ENCODE results near the gene ZSCAN21.
A peak's percentile ranks its signal among the peaks of the same experiment; 100 is the strongest.
"Not testable (repeated sequence)": the region's sequence is repeated elsewhere in the genome, so short reads cannot be mapped to it uniquely, and the experiment has no call there.

ZSCAN21 gene

DNA sequence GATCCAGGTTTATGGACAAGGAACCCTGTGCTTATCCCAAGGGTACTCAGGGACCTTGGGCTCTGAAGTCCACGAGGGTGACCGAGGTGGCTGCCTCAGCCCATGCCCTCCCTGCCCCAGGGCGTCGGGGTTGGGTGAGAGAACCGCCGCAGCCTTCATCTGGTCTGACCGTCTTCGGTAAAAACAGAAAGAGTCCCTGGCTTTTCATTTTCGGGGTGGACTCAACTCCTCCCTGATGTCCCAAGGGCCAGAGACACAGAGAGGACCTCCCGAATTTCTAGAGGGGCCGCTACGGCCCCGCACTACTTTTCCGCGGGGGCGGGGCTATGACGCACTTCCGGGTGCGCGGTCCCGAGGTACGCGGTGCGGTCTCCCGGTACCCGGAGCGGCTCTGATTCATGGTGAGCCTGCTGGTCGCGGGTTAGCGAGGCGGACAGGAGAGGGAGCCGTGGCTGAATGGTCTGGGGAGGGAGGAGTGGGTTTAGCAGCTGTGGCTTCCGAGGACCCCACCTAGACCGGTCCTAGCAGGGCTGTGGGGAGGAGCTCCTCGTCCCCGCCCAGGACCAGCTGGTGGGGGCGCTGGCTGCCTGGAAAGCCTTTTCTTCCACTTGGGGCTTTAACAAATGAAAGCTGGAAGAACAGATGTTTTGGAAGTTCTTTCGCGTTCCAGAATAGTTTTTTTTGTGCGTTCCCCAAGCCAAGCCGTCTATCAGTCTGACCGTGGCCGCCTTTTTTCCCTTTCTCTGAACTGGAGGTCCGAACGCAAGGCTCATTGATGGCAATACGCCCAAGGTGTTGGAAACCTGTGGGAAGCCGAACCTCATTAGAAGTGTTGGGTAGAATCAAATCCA lies at the start of gene ZSCAN21:
TSS of gene ZSCAN21 (plus strand) at position 334 of the 851 bp plus-strand sequence. CDS start 7,233 bp downstream, outside the sequence.
- peak; percentile 50 for DNase-seq

DNA sequence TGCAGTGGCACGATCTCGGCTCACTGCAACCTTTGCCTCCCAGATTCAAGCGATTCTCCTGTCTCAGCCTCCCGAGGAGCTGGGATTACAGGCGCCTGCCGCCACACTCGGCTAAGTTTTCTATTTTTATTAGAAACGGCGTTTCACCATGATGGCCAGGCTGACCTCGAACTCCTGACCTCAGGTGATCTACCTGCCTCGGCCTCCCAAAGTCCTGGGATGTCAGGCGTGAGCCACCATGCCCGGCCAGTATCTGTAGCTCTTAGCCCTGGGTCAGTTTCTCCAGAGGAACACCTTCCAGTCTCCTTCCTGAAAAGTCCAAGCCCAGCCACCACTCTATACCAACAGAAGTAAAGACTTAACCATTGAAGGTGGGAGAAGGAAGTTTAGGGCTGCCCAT lies 49.3 kb upstream of the ZSCAN21 start:
- DNase-seq: no peak

DNA sequence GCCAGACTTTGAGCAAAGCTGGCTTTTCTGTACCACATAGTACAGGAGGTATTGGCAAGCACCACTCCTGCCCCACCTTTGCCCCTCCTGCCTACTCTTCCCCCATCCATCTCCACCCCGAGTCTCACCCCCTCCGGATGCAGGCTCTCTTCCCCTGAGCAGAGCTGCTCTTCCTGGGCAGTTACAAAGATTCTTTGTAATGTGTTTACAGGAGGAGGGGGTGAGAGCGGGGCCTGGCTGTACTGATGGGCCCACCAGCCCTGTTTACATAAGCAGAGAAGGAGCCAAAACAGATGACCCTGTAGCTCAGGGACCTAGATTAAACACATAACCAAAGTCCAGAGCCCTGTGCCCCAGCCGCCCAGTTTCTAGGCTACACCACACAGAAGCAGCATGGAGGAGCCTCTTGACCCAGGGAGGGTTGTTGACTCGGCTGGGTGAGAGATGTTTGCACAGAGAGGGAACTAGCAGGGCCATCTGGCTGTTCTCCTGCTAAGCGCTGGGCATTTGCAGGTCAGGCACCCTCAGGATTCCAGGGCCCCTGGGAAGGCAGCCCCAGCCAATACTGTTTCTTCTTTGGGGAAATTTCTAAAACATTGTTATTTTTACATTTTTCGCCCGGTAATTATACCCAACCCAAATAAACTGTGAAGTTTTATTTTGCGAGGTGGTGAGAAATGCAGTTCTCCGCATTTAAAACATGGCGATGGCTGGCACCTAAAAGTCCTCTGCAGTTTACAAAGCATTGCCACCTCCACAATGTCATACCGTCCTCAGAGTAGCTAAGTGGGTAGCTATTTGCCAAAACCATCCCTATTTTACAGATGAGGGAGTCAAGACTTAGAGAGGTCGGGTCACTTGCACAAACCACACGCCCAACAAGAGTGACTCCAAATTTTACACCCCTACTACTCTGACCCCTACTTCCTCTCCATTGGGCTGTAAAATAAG lies 45.6 kb upstream of the ZSCAN21 start:
- no peak for DNase-seq

DNA sequence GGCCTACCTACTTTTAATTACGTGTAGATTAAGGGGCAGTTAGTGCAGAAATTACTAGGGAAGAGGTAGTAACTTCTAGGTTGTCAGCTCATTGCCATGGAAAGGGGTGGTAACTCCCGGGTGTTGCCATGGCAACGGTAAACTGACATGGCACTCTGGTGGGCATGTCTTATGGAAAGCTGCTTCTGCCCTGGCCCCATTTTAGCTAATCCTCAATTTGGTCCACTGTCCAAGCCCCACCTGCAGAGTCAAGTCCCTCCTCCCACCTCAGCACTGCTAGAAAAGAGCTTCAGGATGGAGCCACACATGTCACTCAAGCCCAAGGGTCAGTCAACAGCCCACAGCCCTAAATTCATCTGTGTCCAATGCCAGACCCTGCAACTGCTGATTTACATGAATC lies 41.7 kb upstream of the ZSCAN21 start:
- DNase-seq: no peak

DNA sequence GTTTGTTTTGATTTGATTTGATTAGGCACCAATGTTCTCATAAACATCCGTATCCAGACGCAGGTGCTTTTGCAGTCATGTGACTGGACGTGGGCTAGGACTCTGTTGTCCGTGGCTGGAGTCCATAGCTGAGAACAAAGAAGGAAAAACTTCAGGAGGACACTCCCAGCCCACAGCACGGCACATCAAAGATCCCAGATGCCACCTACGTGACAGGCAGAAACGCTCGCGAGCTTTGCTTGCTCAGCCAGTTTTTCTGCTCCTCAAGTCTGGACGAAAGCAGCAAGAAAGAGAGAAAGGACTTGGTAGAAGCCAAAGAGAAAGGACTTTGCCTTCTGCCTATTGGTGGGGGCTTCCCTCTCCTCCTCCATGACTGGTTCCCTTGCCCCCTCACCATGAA lies 41.0 kb upstream of the ZSCAN21 start:
- DNase-seq: no peak

DNA sequence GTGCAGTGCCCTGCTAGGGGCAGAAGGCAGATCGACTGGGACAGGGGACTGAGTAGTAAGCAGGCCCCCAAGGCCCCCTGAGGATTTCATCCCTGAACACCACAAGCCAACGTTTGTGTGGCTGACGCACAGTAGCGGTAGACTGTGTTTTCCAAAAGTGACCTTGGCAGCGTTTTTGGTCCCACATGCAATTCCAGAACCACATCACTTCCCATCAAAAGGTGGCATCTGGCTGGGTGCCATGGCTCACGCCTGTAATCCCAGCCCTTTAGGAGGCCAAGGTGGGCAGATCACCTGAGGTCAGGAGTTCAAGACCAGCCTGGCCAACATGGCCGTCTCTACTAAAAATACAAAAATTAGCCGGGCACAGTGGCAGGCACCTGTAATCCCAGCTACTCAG lies 39.6 kb upstream of the ZSCAN21 start:
- not testable (repeated sequence) for DNase-seq

DNA sequence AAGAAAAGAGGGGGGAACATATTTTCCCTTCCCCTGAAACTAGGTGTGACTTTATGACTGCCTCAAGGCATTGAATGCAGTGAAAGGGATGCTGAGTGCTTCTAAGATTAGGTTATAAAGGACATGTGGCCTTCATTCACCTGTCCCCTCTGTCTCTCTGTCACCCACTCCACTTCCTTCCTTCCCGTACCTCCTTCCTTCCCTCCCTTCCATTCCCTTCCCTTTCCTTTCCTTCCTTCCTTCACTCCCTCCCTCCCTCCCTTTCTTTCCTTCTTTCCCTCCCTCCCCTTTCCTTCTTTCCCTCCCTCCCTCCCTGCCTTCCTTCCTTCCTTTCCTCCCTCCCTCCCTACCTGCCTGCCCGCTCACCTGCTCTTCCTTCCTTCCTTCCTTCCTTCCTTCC lies 38.7 kb upstream of the ZSCAN21 start:
- DNase-seq: no peak

DNA sequence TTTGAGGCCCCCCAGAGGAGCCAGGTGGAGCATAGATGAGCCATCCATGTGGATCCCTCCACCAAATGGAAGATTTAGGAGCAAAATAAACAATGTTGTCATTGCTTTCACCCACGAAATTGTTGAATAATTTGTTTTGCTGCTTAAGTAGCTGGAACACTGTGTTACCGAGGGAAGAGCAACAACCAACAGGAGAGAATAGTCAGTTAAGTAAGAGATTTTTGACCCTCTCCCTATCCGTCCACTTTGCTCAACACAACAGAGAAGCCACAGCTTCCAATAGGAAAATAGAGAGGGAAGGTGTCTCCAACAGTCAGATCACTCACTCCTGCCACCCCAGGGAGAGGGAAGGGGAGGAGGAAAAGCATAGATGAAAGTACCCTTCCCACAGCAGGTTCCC lies 38.1 kb upstream of the ZSCAN21 start:
- no peak for DNase-seq

DNA sequence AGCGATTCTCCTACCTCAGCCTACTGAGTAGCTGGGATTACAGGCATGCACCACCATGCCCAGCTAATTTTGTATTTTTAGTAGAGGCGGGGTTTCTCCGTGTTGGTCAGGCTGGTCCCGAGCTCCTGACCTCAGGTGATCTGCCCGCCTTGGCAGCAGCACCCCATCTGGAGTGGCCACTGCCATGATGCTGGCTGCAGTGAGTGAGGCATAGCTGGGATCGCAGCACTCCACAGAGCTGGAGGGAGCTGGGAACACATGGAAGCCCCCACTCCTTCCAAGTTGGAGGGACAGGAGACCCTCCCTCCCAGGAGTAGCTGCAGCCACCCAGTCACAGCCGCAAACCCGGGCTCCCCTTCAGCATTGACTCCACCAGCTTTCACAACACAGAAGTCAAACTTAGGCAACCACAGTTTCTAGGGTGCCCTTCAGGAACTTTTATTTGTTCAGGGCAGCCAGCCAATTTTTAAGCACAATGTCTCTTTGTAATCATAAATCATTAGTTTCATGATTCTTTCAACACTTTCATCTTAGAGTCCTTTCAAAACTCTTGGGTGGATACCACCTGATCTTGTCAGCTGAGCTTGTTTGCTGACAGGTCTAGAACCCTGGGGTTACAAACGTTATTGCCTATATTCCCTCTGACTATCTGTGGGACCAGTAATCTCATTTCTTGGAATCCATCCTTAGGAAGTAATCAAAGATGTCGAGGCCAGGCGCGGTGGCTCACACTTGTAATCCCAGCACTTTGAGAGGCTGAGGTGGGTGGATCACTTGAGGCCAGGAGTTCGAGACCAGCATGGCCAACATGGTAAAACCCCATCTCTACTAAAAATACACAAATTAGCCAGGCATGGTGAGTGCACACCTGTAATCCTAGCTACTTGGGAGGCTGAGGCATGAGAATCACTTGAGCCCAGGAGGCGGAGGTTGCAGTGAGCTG lies 36.9 kb upstream of the ZSCAN21 start:
- DNase-seq: not testable (repeated sequence)

DNA sequence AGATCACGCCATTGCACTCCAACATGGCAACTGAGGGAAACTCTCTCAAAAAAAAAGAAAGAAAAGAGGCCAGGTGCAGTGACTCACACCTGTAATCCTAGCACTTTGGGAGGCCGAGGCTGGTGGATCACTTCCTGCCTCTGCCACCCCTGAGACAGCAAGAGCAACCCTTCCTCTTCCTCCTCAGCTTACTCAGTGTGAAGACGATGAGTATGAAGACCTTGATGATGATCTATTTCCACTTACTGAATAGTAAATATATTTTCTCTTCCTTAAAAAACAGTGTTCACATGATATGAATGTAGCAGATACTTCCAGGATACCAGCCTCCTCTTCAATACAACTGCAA lies 36.3 kb upstream of the ZSCAN21 start:
- DNase-seq: no peak

DNA sequence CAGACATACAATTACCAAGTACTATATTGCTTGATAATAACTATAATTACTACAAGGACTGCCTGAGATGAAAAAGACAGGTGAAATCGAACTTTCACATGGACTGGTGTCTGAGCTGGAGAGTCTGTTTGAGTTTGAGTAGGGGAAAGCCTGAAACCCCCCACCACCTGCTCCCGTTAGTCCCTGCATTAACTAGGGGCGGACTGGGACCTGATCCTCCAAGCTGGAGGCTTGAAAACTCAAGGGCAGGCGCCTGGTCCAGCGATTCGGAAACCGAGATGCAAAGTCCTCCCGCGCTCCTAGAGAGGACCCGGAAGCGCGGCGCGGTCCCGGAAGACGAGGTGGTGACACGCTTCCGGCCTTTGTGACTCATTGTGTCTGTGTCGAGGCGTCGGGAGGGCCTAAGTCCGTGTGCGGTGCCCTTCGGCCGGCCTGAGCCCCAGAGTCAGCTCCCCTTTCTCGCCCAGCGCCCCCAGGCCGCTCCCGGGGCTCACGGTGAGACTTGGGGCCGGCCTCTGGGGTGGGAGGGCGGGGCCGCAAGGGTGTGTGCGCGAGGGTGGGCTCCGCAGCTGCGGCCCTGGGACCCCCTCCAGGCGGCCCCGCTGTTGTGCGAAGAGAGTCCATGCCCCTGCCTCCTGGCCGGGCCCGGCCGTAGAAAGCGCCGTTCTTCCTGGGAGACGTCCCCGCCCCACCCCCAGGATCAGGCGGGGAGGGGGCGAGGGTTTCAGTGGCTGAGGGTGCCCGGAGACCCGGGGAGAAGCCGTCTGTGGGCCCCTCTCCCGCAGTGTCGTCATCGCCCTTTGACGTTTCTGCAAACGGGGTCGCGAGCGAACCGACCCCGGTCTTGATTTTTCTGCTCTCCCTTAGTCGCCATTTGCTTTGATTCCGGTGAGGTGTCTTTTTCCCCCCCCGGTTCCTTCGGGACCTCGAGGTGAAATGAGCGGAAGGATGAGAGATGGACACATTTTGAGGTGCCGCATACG lies 34.1 kb upstream of the ZSCAN21 start, which contains the start of gene ZKSCAN1:
TSS of gene ZKSCAN1 (plus strand) at position 365 of the 983 bp plus-strand sequence. CDS start 7,911 bp downstream, outside the sequence.
- peak; percentile 81 for DNase-seq

DNA sequence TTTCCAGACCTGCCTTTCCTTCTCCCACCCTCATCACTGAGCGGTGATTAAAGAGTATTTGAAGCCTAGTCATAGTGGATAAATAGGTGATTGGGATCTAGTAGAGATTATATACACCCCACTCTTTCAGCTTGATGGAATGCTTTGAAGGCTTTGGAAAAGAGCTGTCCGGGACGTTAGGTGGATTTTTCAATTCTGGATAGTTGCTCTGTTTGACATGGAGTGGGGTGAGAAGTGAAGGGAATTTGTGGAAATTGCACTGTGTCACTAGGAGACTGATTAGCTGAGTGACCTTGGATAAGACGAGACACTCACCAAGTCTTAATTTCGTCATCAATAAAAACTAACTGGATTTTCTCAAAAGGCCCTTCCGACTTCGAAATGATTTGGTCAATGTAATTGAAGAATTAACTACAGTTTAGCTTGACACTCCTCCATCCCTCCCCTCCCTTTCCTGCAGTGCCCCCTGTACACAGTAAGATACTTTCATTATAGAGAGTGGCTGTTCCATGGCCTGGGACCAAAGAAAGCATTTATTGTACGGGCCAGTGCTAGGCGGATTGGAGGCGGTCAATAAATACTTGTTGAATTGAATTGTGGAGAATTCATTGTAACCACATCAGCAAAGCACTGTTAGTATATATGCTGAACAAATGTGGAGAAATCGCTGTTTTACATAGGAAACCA lies 33.2 kb upstream of the ZSCAN21 start:
- no peak for DNase-seq

DNA sequence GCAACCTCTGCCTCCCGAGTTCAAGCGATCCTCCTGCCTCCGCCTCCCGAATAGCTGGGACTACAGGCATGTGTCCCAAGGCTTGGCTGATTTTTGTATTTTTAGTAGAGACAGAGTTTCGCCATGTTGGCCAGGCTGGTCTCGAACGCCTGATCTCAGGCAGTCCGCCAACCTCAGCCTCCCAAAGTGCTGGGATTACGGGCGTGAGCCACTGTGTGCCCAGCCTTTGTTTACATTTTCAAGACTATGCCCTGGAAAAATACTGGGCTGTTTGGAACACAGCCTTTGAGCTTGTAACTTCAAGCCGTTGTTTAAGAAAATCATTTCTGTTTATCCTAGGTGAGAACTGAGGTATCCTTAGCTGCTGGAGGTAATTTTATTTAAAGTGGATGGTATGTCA lies 32.3 kb upstream of the ZSCAN21 start:
- DNase-seq: no peak

DNA sequence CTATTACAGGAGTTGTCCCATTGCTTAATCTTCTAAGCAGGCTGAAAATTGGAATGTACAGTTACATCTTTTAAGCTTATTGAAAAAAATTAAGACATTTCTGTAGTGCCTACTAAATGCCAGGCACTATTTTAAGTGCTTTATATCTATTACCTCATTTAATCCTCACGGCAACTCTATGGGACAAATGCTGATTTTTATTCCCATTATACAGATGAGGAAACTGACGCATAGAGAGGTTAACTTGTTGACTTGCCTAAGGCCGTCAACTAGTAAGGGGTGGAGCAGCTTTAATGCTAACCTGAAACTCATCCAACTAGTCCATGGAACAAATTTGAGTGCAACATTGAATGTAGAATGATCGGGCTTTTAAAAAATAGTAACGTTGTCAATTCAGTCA lies 31.7 kb upstream of the ZSCAN21 start:
- no peak for DNase-seq

DNA sequence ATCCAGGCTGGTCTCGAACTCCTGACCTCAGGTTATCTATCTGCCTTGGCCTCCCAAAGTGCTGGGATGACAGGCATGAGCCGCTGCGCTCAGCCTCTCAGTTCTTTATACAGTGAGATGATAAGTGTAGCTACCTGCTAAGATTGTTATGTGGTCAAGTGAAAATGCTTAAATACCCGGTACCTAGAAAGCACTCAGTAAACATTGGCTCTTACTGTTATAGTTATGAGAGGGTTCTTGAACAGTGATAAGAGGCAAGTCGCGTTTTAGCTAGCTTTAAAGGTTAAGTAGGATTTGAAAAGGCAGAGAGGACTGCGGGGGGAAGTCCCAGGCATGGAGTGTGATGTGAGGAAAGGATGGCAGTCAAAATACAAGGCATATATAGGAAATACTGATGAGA lies 29.7 kb upstream of the ZSCAN21 start:
- no peak for DNase-seq

DNA sequence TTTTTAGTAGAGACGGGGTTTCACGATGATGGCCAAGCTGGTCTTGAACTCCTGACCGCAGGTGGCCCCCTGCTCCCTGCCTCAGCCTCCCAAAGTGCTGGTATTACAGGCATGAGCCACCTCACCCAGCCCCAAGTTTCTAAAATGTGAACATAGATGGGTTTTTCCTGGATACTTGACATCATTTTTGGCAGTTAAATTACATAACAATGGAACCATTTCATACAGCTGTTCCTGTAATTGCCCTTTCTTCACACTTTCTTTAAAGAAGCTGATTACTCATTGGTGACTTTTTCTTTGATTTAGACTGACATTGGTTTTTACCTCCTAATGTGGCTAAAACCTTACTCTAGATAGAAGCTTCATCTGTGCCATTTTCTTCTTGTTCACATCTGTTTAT lies 28.3 kb upstream of the ZSCAN21 start:
- peak; percentile 50 for DNase-seq

DNA sequence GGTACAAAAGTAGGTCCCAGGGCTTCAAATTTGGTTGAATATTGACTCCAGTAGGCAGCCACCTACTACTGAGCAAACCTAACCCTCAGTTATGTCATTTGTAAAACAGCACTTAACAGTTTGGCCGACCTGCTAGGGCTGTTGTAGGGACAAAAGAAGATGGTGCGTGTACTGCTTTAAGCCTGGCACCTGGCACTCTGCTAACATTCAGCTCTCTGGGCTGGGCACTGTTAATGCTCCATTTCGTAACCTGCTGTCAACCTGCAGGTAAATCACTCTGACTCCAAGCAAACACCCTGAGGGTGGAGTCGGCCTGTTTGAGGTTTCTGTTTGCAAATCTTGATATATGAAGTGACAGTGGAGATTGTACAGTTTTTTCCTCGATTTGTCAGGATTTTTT lies 27.0 kb upstream of the ZSCAN21 start:
- DNase-seq: no peak

DNA sequence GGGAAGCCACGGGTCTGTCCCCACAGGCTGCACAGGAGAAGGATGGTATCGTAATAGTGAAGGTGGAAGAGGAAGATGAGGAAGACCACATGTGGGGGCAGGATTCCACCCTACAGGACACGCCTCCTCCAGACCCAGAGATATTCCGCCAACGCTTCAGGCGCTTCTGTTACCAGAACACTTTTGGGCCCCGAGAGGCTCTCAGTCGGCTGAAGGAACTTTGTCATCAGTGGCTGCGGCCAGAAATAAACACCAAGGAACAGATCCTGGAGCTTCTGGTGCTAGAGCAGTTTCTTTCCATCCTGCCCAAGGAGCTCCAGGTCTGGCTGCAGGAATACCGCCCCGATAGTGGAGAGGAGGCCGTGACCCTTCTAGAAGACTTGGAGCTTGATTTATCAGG lies 26.0 kb upstream of the ZSCAN21 start:
- no peak for DNase-seq

DNA sequence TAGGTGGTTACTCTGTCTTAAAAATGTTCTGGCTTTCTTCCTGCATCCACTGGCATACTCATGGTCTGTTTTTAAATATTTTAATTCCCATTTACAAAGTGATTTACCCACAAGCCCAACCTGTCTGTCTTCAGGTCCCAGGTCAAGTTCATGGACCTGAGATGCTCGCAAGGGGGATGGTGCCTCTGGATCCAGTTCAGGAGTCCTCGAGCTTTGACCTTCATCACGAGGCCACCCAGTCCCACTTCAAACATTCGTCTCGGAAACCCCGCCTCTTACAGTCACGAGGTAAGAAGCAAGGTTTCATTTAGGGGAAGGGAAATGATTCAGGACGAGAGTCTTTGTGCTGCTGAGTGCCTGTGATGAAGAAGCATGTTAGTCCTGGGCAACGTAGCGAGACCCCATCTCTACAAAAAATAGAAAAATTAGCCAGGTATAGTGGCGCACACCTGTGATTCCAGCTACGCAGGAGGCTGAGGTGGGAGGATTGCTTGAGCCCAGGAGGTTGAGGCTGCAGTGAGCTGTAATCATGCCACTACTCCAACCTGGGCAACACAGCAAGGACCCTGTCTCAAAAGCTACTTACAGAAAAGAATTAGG lies 25.5 kb upstream of the ZSCAN21 start:
- no peak for DNase-seq

DNA sequence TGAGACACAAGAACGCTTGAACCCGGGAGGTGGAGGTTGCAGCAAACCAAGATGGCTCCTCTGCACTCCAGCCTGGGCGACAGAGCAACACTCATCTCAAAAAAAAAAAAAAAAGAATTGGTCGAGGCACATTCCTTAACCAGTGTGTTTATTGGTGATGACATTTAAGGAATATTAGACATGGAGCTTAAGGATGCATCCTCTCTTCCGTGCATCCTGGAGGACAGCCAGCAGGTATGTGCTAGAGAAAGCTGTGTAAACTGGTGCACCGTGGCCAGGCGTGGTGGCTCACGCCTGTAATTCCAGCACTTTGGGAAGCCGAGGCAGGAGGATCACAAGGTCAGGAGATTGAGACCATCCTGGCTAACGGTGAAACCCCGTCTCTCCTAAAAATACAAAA lies 22.4 kb upstream of the ZSCAN21 start:
- no peak for DNase-seq

Measured in GF-D8 (cell line).